Measurements from ENCODE around the gene WASF2. TPM values are rescaled to one million over a fixed set of nuclear protein-coding genes. Genes with fewer than 3 reads are reported as not detected.

Gene WASF2
- total RNA-seq, 1 experiment from 2014 or later = 134 TPM

GRCh38 chr1:27356619-27357280 is 133.2 kb downstream of the WASF2 start:
- TF ChIP-seq EZH2 (IDR thresholded peaks at IDR 0.05; ENCODE audit: low read depth) (no peak), CTCF (conservative IDR thresholded peaks at IDR 0.05) (no peak)
- CTCF ChIA-PET = interaction anchor here (0.6 kb wide), 1 partner anchor 1250 kb away, joined by 5 read pairs; no protein-coding TSS in a partner anchor
- Histone ChIP-seq H3F3A (ENCODE audit: insufficient read depth, low read depth) (no peaks in the 10 kb centered on the region), H3K4me1 (replicated peaks; ENCODE audit: insufficient read depth) (no peaks in the 10 kb centered on the region), H3K36me3 (ENCODE audit: low read depth) (no peaks in the 10 kb centered on the region), H3K9me2 (ENCODE audit: insufficient read depth) (no peaks in the 10 kb centered on the region), H3K79me2 (ENCODE audit: low read depth) (no peaks in the 10 kb centered on the region), H3K27ac (no peak overlapping the region), H3K27me3 (ENCODE audit: insufficient read depth, low read depth) (no peaks in the 10 kb centered on the region), H3K4me2 (no peak overlapping the region), H3K9me3 (ENCODE audit: insufficient read depth, low read depth) (no peaks in the 10 kb centered on the region), H4K20me1 (ENCODE audit: insufficient read depth) (no peaks in the 10 kb centered on the region), H3K4me3 (no peak overlapping the region), H2AFZ (no peak overlapping the region)
- POLR2A ChIA-PET (ENCODE audit: unreplicated experiment) = interaction anchor here (0.7 kb wide), 1 partner anchor 55 kb away, joined by 8 read pairs; no protein-coding TSS in a partner anchor
- no TSS peak for BruUV-seq (replicated peaks)
- no peak for DNase-seq
- intact Hi-C loops (cut with micrococcal nuclease; ENCODE audit: unreplicated experiment) = no loop called here

DNA sequence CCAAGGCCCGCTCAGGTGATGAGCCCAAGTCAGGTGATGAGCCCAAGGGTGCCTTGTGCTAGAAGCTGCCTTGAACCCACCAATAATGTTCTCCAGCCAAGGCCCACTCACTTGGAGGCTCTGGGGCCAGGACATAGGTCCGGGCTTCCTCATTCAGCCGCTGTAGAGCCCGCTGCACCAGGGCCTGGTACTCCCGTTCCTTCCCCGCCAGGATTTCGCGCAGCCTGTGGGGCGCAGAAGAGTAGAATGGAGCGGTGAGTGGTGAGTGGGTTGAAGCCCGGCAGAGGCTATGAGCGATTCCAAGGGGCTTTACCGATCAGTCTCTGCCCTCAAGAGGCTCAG is 133.7 kb downstream of the WASF2 start:
- no peak overlapping the region for H3K27ac ChIP-seq
- intact Hi-C loops (cut with micrococcal nuclease; ENCODE audit: unreplicated experiment) = no loop called here
- H3F3A ChIP-seq (ENCODE audit: insufficient read depth, low read depth) = no peaks in the 10 kb centered on the region
- H2AFZ ChIP-seq = no peak overlapping the region
- no peak for DNase-seq
- H3K36me3 ChIP-seq (ENCODE audit: low read depth) = no peaks in the 10 kb centered on the region
- H3K9me3 ChIP-seq (ENCODE audit: insufficient read depth, low read depth) = no peaks in the 10 kb centered on the region
- no peak overlapping the region for H3K4me2 ChIP-seq
- no peaks in the 10 kb centered on the region for H3K4me1 ChIP-seq (replicated peaks; ENCODE audit: insufficient read depth)
- no peaks in the 10 kb centered on the region for H3K9me2 ChIP-seq (ENCODE audit: insufficient read depth)
- H3K4me3 ChIP-seq = no peak overlapping the region
- H3K27me3 ChIP-seq (ENCODE audit: insufficient read depth, low read depth) = no peaks in the 10 kb centered on the region
- H3K79me2 ChIP-seq (ENCODE audit: low read depth) = no peaks in the 10 kb centered on the region
- CTCF ChIA-PET = interaction anchor here (0.6 kb wide), 1 partner anchor 1249 kb away, joined by 5 read pairs; no protein-coding TSS in a partner anchor
- POLR2A ChIA-PET (ENCODE audit: unreplicated experiment) = no interaction called here
- BruUV-seq (replicated peaks) = no TSS peak
- H4K20me1 ChIP-seq (ENCODE audit: insufficient read depth) = no peaks in the 10 kb centered on the region
- TF ChIP-seq CTCF (conservative IDR thresholded peaks at IDR 0.05) (no peak), EZH2 (IDR thresholded peaks at IDR 0.05; ENCODE audit: low read depth) (no peak)

- DNase-seq = no peak
- no peaks in the 10 kb centered on the region for H3K4me1 ChIP-seq (replicated peaks; ENCODE audit: insufficient read depth)
- TF ChIP-seq CTCF (conservative IDR thresholded peaks at IDR 0.05) (no peak), EZH2 (IDR thresholded peaks at IDR 0.05; ENCODE audit: low read depth) (no peak)
- no peak overlapping the region for H3K27ac ChIP-seq
- H3K4me2 ChIP-seq = no peak overlapping the region
- no peak overlapping the region for H3K4me3 ChIP-seq
- no peaks in the 10 kb centered on the region for H4K20me1 ChIP-seq (ENCODE audit: insufficient read depth)
- H3K9me2 ChIP-seq (ENCODE audit: insufficient read depth) = no peaks in the 10 kb centered on the region
- BruUV-seq (replicated peaks) = no TSS peak
- H3K27me3 ChIP-seq (ENCODE audit: insufficient read depth, low read depth) = no peaks in the 10 kb centered on the region
- H3K9me3 ChIP-seq (ENCODE audit: insufficient read depth, low read depth) = no peaks in the 10 kb centered on the region
- ChIA-PET POLR2A (ENCODE audit: unreplicated experiment) (no interaction called here), CTCF (no interaction called here)
- H3K79me2 ChIP-seq (ENCODE audit: low read depth) = no peaks in the 10 kb centered on the region
- H3K36me3 ChIP-seq (ENCODE audit: low read depth) = no peaks in the 10 kb centered on the region
- no peaks in the 10 kb centered on the region for H3F3A ChIP-seq (ENCODE audit: insufficient read depth, low read depth)
- intact Hi-C loops (cut with micrococcal nuclease; ENCODE audit: unreplicated experiment) = no loop called here
- H2AFZ ChIP-seq = no peak overlapping the region
Measured at GRCh38 chr1:27355683-27356082, 134.3 kb downstream of the WASF2 start.

Other genes with a start within 250 kb of the WASF2 start
- gene TMEM222, start 168.0 kb downstream of the WASF2 start, total RNA-seq (2021) = 32.0 and 32.8 TPM in 2 replicates
- 43.7 and 49.8 TPM in 2 replicates for gene SYTL1, start 148.1 kb downstream of the WASF2 start, total RNA-seq (2021)
- 25.1 and 26.2 TPM in 2 replicates for gene MAP3K6, start 123.2 kb downstream of the WASF2 start, total RNA-seq (2021)
- gene FCN3, start 115.3 kb downstream of the WASF2 start, total RNA-seq (2021) = not detected in 2 replicates
- gene CD164L2, start 106.8 kb downstream of the WASF2 start, total RNA-seq (2021) = 0.63 and 1.7 TPM in 2 replicates
- gene GPR3, start 97.5 kb downstream of the WASF2 start, total RNA-seq (2021) = 0.98 and 1.2 TPM in 2 replicates
- 45.9 and 48.8 TPM in 2 replicates for gene AHDC1, start 114.0 kb upstream of the WASF2 start, total RNA-seq (2021)
- gene FGR, start 145.0 kb upstream of the WASF2 start, total RNA-seq (2021) = not detected in 2 replicates
- 8.6 and 16.4 TPM in 2 replicates for gene IFI6, start 182.0 kb upstream of the WASF2 start, total RNA-seq (2021)
- gene FAM76A, start 235.8 kb upstream of the WASF2 start, total RNA-seq (2021) = 9.4 and 9.9 TPM in 2 replicates

All from PC-9 (cell line).